ENCODE data around the gene CIRBP. TPM values are rescaled to one million over a fixed set of nuclear protein-coding genes. Genes with fewer than 3 reads are reported as not detected.

The CIRBP gene
- total RNA-seq, 3 donors from 2014 or later (not counting 1 experiment from before 2014, with no cell fraction given), result 410 to 454 (median 440) TPM

DNA sequence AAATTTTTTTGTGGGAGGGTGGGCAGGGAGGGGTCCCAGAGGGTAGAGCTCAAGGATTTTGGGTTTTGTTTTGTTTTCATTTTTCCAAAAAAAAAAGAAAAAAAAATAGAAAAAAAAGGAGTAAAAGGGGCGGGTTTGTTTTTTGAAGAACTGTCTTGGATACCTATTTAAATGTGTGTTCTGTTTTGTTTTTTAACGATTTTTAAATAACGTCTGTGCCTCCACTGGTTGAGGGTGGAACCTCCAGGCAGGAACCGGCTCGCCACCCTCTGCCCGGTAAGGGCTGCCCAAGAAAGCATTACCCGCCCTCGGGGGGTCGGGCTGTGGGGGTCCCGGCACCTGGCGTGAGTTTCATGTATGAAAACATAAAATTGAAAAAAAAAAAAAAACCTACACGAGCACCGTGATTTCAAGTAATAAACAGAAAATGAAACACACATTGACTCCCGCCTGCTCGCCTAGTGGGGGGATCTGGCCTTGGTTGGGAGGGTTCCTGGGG, 10.4 kb upstream of the CIRBP start:
- Mint-ChIP-seq H3K9me3 (no peaks in the 10 kb centered on the region), H3K4me1 (peaks cover 37 to 63% of the 10 kb centered on the region in 2 donors), H3K36me3 (no peaks in the 10 kb centered on the region), H3K27me3 (ENCODE audit: low read depth in 2 of 2) (no peaks in the 10 kb centered on the region), H3K4me3 (peak overlapping the region; percentile 89), H3K27ac (peak overlapping the region; percentile 97 to 100)
- TF ChIP-seq, protein P1, sequence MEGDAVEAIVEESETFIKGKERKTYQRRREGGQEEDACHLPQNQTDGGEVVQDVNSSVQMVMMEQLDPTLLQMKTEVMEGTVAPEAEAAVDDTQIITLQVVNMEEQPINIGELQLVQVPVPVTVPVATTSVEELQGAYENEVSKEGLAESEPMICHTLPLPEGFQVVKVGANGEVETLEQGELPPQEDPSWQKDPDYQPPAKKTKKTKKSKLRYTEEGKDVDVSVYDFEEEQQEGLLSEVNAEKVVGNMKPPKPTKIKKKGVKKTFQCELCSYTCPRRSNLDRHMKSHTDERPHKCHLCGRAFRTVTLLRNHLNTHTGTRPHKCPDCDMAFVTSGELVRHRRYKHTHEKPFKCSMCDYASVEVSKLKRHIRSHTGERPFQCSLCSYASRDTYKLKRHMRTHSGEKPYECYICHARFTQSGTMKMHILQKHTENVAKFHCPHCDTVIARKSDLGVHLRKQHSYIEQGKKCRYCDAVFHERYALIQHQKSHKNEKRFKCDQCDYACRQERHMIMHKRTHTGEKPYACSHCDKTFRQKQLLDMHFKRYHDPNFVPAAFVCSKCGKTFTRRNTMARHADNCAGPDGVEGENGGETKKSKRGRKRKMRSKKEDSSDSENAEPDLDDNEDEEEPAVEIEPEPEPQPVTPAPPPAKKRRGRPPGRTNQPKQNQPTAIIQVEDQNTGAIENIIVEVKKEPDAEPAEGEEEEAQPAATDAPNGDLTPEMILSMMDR (IDR thresholded peaks at IDR 0.05), result no peak
- Histone ChIP-seq H3K27me3 (ENCODE audit: control insufficient read depth, insufficient read depth, low read length) (no peaks in the 10 kb centered on the region), H3K9me3 (ENCODE audit: control insufficient read depth, insufficient read depth, low read length) (no peaks in the 10 kb centered on the region), H3K27ac (ENCODE audit: low read length) (peak overlapping the region; percentile 100), H3K4me3 (ENCODE audit: low read length) (peak overlapping the region; percentile 51), H3K4me1 (ENCODE audit: control insufficient read depth, insufficient read depth, low read length) (peaks cover 95% of the 10 kb centered on the region), H3K36me3 (ENCODE audit: control insufficient read depth, insufficient read depth, low read length) (peaks cover 41% of the 10 kb centered on the region)
- WGBS (ENCODE audit: insufficient coverage), result 10% methylated on average over 10 of the region's 15 CpGs
- intact Hi-C loops (cut with micrococcal nuclease), result loop anchor here (1.0 kb wide), 1 partner anchor 7 kb away; no protein-coding TSS in a partner anchor
- DNase-seq (no peak), ATAC-seq (peak in 1 of 3 donors; percentile 0)

GRCh38 chr19:1259206-1259875, 9.8 kb upstream of the CIRBP start:
- H3K27ac Mint-ChIP-seq, result peak overlapping the region; percentile 97 to 100
- no peaks in the 10 kb centered on the region for H3K9me3 Mint-ChIP-seq
- TF ChIP-seq, protein P1 (IDR thresholded peaks at IDR 0.05), result no peak
- peaks cover 37 to 63% of the 10 kb centered on the region in 2 donors for H3K4me1 Mint-ChIP-seq
- Histone ChIP-seq H3K36me3 (ENCODE audit: control insufficient read depth, insufficient read depth, low read length) (peaks cover 39% of the 10 kb centered on the region), H3K4me1 (ENCODE audit: control insufficient read depth, insufficient read depth, low read length) (peaks cover 95% of the 10 kb centered on the region), H3K27ac (ENCODE audit: low read length) (peak overlapping the region; percentile 100), H3K4me3 (ENCODE audit: low read length) (peak overlapping the region; percentile 51), H3K27me3 (ENCODE audit: control insufficient read depth, insufficient read depth, low read length) (no peaks in the 10 kb centered on the region), H3K9me3 (ENCODE audit: control insufficient read depth, insufficient read depth, low read length) (no peaks in the 10 kb centered on the region)
- 4% methylated on average over 17 of the region's 17 CpGs for WGBS (ENCODE audit: insufficient coverage)
- no peaks in the 10 kb centered on the region for H3K27me3 Mint-ChIP-seq (ENCODE audit: low read depth in 2 of 2)
- no peaks in the 10 kb centered on the region for H3K36me3 Mint-ChIP-seq
- peak overlapping the region; percentile 89 for H3K4me3 Mint-ChIP-seq
- peak; percentile 76 to 83 for DNase-seq
- ATAC-seq, result peak; percentile 44 to 66 (median 47)
- intact Hi-C loops (cut with micrococcal nuclease), result loop anchor here (1.0 kb wide), 1 partner anchor 8 kb away; no protein-coding TSS in a partner anchor

GRCh38 chr19:1259876-1260748, 9.0 kb upstream of the CIRBP start:
- peaks cover 37 to 58% of the 10 kb centered on the region in 2 donors for H3K4me1 Mint-ChIP-seq

More at GRCh38 chr19:1259876-1260748, 9.0 kb upstream of the CIRBP start:
- H3K27ac Mint-ChIP-seq, result peak overlapping the region; percentile 97 to 100
- H3K4me3 ChIP-seq (ENCODE audit: low read length), result peak overlapping the region; percentile 51
- H3K36me3 Mint-ChIP-seq, result no peaks in the 10 kb centered on the region
- H3K27ac ChIP-seq (ENCODE audit: low read length), result peak overlapping the region; percentile 100
- peak; percentile 16 to 26 (median 18) for ATAC-seq
- H3K9me3 ChIP-seq (ENCODE audit: control insufficient read depth, insufficient read depth, low read length), result no peaks in the 10 kb centered on the region
- TF ChIP-seq, protein P1 (IDR thresholded peaks at IDR 0.05), result no peak
- H3K4me1 ChIP-seq (ENCODE audit: control insufficient read depth, insufficient read depth, low read length), result peaks cover 94% of the 10 kb centered on the region
- H3K36me3 ChIP-seq (ENCODE audit: control insufficient read depth, insufficient read depth, low read length), result peaks cover 31% of the 10 kb centered on the region
- WGBS (ENCODE audit: insufficient coverage), result 2% methylated on average over 33 of the region's 33 CpGs
- intact Hi-C loops (cut with micrococcal nuclease), result loop anchor here (1.0 kb wide), 1 partner anchor 9 kb away; no protein-coding TSS in a partner anchor
- H3K27me3 ChIP-seq (ENCODE audit: control insufficient read depth, insufficient read depth, low read length), result no peaks in the 10 kb centered on the region
- peak overlapping the region; percentile 89 for H3K4me3 Mint-ChIP-seq
- no peaks in the 10 kb centered on the region for H3K9me3 Mint-ChIP-seq
- no peaks in the 10 kb centered on the region for H3K27me3 Mint-ChIP-seq (ENCODE audit: low read depth in 2 of 2)
- peak; percentile 67 to 68 for DNase-seq
